ENCODE data around the gene POLE3.

DNA sequence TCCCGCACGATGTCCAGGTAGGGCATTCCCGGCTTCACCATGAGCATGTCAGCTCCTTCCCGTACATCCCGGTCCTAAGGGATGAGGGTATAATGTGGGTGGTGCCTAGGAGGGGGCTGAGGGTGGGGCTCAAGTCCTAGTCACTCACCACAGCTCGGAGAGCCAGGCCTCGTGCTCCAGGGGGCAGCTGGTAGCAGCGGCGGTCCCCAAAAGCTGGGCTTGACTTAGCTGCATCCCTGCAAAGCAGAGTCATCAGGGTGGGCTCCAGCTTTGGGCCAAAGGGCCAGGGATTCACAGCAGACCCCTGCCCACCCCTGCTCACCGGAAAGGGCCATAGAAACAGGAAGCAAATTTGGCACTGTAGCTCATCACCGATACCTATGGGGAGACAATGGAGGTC, 21.0 kb downstream of the POLE3 start:
- no peak for TF ChIP-seq CEBPB (IDR thresholded peaks at IDR 0.05)
- no peak for TF ChIP-seq CREB1 (IDR thresholded peaks at IDR 0.05; ENCODE audit: low read depth)
- TF ChIP-seq, protein P1, sequence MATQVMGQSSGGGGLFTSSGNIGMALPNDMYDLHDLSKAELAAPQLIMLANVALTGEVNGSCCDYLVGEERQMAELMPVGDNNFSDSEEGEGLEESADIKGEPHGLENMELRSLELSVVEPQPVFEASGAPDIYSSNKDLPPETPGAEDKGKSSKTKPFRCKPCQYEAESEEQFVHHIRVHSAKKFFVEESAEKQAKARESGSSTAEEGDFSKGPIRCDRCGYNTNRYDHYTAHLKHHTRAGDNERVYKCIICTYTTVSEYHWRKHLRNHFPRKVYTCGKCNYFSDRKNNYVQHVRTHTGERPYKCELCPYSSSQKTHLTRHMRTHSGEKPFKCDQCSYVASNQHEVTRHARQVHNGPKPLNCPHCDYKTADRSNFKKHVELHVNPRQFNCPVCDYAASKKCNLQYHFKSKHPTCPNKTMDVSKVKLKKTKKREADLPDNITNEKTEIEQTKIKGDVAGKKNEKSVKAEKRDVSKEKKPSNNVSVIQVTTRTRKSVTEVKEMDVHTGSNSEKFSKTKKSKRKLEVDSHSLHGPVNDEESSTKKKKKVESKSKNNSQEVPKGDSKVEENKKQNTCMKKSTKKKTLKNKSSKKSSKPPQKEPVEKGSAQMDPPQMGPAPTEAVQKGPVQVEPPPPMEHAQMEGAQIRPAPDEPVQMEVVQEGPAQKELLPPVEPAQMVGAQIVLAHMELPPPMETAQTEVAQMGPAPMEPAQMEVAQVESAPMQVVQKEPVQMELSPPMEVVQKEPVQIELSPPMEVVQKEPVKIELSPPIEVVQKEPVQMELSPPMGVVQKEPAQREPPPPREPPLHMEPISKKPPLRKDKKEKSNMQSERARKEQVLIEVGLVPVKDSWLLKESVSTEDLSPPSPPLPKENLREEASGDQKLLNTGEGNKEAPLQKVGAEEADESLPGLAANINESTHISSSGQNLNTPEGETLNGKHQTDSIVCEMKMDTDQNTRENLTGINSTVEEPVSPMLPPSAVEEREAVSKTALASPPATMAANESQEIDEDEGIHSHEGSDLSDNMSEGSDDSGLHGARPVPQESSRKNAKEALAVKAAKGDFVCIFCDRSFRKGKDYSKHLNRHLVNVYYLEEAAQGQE (IDR thresholded peaks at IDR 0.05; ENCODE audit: low read depth): no peak
- TF ChIP-seq, protein P2, sequence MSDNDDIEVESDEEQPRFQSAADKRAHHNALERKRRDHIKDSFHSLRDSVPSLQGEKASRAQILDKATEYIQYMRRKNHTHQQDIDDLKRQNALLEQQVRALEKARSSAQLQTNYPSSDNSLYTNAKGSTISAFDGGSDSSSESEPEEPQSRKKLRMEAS (IDR thresholded peaks at IDR 0.05): no peak
